Measurements from ENCODE around the gene ZIC4.

ZIC4 gene

DNA sequence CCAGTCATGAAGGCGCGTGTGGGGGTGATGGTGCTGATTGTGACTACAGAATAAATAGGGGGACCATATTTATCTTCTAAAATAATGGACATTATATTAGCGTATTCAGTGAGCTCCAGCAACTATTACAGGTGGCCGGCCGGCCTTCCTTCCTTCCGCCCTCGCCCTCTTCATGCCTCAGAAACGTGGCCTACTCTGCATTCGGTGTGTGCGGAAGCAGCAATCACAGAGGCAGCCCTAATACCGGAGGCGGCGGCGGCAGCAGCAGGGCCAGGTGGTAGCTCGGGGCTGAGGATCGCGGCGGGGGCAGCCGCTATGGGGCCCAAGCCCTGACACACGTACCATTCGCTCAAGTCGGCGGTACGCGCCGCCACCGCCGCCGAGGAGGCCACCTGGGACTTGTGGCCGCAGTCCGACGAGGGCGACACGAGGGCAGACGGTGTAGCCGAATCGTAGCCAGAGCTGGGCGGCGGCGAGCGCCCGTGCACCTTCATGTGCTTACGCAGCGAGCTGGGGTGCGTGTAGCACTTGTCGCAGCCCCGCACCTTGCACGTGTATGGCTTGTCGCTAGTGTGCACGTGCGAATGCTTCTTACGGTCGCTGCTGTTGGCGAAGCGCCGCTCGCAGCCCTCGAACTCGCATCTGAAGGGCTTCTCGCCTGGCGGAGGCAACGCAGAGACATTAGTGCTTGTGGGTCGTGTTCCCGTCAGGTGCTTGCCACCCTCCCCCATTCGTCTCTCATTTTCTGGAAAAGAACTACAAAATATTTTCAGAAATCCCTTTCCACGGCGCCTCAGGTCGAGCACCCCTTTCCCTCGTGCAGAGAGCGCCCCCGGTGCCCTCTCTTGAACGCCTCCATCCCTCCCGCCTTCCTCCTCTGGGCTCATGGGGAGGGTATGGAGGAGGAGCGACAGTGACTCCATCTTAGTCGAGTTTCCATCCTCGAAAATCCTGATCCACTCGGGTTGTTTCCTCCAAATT is 15.5 kb downstream of the ZIC4 start:
- DNase-seq (ENCODE audit: low spot score), result no peak

DNA sequence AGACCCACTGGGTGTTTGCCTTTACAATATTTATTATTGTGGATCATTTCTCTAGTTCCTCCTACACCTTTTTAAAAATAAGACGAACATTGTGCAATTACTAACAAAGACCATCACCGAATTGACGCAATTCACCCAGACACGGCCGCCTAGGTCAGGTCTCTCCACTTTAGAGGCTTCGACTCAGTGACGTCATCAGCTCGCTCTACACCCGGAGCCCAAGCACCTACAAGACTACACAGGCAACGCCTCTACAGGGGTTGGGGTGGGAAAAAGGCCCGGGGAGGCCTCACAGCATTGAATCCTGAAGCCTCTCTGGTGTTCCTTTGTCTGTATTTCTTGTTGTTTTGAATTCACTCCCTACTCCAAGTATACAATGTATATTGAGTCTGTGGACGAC is 16.6 kb downstream of the ZIC4 start:
- DNase-seq (ENCODE audit: low spot score), result no peak

DNA sequence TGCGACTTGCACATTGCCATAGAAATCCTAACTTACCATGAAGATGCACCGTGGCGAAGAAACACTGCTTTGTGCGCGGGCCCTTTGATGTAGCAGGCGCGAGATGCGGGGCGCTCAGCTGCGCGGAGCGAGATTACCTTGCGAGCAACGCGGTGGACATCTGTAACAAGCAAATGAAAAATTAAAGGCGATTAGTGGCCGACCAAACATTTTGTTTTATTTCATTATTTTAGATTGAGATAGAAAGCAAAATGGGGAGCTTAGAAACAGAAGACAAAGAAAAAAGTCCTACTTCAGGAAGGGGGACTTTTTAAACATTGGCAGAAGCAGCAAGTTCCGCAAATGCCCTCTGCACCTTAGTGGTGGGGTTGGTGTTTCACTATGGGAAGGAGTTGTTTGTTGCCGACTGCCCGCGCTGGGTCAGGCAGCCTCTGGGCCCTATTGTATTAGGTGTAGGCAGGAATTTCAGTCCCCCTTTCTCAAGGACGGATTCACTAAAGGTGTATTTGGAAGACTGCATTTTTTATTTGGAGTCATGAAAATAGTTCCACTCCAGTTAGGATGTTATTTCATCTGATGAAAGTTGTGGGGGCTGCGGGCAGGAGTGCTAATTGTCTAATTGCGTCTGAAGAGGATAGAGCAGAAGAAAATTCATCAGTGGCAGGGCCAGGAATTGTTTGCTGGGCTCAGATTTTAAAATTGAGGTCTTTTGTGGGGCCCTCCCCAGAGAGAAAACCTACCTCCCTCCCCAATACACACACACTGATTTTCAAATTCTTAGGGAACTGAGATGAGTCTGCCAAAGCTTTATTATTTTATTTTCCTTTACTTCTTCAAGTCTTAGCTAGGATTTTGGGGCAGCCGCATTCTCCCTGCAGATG is 17.4 kb downstream of the ZIC4 start:
- DNase-seq (ENCODE audit: low spot score), result no peak

DNA sequence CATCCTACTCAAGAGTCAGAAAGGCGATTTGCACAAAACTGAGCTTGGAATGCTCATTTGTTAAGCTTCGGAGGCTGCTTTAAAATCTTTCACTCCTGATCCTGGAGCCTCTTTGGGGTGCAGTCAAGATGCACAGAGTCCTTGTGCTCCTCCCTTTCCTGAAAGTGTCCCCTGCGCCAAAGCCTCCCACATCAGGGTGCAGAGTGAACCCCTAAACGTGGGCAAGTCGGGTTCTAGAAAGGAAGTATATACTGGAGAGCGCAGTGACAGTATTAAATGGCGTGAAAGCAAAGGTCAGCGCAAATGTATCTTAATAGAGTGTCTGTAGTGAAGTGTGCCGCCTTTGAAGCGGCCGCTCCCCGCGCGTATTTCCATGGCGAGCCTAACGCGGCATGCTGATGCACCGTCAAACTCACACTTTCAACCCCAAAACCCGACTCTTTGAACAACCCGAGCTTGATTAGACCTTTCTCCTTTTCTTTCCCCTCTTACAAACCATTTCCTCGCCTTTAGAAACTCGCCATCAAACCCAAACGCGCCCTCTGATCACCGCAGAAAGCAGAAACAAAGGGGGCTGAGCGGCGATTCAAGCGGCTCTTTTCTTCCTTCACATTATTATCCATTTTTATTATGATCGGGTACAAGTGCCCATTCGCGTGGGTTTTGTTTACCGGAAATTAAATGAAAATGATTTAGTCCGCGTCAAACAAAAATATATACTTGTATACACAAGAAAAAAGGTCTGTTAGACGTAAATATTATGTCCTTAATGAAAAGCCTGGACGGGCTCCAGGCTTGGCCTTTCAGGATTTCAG is 18.3 kb downstream of the ZIC4 start:
- no peak for DNase-seq (ENCODE audit: low spot score)

DNA sequence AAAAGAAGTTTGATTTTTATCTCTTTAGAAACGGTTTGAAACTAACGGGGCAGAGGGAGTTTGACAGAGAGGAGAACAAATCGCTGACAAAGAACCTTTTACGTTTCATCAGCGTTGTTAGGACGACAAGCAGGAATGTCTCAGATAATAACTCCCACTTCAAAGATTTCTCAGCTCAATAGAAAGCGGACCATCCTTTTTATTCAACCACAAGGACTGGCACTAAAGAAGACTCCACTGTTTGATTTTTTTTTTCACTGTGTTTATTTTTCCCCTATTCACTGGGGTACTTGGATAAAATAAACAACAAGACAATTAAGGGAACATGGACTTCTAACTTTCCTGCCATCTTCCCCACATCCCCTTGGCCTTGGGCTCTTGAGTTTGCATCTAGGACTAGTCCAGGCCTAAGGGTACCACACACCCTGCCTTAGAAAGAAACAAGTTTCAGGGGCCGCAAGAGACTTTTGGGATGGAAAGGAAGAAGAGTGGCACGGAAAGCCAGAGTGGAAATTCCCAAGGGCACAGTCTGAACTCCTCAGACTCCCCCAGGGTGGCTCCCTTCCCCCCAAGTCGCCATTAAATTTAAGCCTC is 19.0 kb downstream of the ZIC4 start:
- no peak for DNase-seq (ENCODE audit: low spot score)

DNA sequence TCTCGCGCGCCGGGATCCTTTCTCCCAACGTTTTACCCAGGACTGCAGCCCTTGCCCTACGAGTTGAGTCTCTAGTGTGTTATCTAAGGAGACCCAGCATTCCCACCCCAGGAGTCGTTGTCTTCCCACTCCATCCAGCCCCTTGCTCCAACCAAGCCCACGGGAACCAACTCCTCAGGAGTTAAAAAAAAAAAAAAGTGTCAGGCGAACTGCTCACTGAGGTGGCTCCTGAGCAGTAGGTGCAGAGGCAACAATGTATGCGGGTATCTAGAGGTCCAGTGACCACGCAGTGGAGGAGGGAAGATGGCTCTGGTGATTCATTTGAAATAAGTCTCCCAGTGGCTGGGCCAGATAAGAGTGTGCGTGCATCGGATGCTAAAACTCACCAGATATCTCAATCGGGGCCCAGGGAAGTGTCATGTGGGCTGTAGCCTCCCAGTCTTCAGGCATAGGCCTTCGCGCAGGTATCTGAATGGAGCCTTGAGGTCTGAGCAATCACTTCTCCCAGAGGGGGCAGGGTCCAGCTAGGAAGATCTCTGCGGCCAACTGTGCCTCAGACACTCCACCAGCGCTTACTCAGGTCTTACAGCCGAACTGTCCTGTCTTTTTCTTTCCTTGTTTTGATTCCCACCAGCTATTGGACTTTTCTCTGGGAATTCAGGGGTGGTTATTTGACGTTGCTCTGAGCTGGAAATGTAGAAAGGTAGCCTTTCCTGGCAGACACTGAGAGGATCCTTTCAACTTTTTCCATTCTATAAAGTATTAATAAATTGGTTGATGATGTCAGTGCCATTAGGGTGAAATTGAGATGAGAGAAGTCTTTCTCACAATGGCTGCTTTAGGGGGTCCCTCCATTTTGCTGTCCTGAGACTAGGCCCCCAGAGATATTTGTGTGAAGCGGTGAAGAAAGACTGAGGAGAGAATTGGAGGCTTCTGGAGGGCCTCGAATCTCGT is 21.0 kb downstream of the ZIC4 start:
- no peak for DNase-seq (ENCODE audit: low spot score)

DNA sequence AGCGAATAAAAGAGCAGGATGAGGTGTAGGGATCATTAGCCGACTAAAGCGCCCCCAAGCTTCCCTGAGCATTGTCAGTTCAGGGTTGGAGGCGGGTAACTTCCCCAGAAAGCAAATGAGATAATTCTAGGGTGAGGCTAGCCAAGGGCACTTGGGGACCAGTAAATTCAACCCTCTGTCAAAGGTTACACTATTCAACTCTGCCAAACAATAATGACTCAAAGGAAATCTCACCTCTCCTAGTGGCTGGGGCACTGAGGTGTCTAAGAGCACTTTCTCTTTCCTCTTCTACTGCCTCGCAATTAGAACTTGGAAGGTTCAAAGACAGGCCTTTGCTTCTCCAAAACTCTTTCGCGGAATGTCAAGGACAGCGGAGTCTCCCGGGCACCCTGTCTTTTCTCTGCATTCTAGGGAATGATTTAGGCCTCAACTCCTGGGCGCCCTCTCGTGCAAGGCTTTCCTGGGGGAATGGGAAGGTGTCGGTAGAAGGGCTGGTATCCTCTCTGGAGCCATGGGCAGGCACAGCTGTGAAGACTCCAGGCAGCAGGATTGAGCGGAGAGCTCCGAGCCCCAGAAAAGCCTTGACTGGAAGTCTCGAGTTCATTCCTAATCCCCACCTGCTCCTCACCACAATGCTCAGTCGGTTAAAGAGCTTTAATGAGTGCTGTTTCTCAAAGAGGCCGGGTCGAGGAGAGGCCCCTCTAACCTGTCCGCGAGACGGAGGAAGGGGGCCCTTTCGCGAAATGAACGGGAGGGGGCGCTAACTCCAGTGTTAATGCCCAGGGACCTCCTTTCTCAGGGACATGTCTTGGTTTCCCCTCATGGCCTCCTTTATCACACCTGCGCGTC is 21.9 kb downstream of the ZIC4 start:
- DNase-seq (ENCODE audit: low spot score), result peak; percentile 17

DNA sequence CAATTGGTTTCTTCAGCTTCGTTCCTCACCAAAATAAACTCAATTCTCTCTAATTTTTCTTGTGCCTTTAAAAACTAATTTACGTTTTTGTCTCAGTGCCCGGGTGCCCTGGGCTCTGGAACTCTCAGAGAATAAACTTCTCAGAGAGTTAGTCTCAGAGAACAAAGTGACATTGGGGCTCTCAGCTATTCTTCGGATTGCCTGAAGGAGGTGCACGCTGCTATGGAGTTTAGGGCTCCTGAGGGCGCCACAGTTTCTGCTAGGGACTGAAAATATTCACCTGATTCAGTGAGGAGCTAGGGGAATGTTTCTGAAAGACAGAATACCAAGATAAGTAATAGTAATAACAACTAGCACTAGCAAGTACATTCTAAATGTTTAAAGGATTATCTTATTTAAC is 22.7 kb downstream of the ZIC4 start:
- no peak for DNase-seq (ENCODE audit: low spot score)

DNA sequence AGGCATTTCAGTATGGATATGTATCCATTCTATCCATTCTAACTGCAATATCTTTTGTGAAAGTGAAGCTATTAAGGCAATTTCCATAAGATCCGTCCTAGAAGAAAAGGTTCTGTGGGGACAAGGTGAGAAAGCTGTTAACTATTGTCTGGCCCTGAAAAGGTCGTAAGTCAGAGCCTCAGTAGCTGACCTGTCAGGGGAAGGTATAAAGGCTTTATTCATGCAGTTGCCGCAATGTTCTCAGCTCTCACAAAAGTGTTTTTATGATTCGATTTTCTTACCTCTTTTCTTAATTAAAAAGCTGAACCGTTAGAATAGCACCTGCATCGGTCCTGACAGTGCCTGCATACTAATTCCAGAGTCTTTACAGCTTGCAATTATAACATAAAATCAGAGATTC is 24.7 kb downstream of the ZIC4 start:
- DNase-seq (ENCODE audit: low spot score), result no peak

DNA sequence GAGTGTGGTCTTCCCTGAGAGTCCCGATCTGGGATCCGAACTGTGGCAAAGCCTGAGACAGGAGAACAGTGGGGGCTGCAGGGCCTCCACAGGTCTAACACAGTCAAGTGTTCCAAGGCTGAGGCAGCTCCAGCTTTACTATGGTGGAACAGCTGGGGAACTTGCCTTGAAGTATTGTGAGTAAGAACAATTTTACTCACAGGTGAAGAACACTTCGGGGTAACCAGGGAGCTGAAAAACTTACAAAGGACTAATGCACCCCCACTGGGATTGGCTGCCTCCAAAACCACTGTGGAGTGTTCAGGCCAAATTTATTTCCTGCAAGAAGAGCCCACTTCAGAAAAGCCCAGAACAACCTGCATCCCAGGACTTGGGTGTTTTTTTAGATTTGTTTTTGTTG is 25.4 kb downstream of the ZIC4 start:
- no peak for DNase-seq (ENCODE audit: low spot score)

DNA sequence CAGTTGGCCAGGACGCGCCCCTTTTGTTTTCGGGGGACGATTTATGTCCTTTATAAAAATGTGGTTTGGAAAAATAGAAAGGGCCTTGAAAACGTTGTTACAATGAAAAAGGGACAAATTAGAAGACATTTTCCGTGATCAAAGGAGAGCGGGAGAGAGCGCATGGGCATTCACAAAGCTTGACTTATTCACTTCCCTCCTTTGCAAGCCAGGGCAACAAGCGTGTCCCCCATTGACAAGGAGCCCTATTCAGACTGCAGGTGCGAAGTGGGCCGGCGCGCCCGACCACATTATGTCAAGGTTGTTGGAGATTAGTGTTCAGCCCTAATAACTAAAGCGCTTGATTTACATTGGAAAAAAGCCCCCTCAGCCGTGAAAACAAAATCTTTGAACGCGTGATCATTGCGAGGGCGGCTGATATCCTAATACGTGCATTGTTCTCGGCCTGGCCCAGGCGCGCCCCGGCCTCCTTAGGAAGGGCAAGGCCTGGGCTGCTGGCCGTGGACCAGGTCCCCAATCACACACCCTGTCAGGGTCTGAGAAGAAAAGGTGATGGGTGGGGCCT is 25.9 kb downstream of the ZIC4 start:
- DNase-seq (ENCODE audit: low spot score), result no peak

DNA sequence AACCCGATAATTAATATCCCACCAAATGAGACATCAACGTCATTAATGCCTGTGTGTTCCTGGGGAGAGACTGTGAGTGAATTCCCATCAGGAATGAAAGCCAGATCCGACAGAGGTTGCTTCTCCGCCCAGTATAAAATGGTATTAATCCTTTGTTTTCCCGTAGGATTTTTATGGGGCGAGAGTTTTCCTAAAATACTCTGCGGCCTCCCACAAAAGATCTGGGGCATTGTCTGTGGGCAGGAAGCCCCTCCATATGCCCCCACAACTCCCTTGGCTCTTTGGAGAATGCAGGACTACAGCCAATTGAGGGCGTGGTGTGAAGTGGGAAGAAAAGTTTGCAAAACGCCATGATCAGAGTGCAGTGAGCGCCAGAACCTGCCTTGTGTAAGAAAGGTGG is 26.7 kb downstream of the ZIC4 start:
- no peak for DNase-seq (ENCODE audit: low spot score)

DNA sequence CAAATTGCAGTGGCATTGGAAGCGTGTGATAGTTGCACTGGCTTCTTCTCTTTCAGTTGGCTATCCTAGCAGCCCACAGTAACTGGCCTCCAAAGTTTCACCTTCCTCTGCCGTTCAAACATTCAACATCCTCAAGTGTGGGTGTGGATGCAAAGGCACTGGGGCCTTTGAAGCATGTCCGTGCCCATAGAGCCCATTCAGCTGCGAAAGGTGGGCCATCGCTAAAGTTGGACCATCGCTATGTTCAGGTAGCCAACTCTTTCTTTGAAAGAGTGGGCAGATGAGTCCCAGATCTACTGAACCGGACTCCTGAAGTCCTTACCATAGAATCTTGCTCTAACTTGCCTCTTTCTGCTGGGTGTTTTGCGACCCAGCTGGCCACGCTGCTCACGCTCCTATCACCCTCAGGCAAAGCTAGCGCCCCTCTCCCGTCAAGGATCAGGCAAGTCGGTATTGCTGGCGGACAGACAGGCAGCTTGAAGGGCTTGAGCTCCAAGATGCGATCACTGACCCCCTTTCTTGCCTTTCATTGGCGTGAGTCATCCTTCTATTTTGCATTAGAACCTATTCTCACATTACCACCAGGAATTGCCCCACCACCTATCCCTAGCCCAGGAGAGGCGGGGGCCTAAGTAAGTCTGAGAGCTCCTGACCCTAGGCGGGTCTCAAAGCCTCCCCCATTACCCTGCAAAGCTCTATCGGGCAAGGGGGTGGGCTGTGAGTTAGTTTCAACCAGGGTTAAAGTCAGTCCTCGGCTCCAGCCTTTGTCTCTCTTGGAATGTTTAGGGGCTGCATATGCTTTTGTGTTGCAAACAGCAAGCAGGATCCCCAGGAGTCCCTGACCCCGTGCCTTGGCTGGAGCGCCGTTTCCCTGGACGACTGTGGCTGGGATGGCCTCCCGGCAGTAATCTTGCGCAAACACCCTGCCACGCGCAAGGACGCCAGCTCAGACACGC is 28.7 kb downstream of the ZIC4 start:
- DNase-seq (ENCODE audit: low spot score), result no peak

DNA sequence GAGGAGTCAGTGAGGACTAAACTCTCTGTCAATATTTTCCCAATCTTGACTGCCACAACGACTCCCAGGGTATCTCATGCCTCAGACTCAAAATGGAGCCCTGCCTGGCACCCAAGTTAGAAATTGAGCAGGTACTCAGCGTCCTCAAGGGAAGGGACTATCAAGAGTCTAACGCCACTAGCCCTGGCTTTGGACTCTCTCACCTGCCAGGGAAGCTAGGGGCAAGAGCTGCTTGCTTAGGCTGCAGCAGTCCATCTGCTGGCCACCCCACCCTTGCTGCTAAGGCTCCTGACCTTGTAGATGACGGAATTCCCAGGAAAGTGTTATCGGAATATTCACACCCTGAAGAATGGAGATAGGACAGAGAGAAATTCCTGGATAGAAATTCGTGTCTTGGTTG is 33.0 kb downstream of the ZIC4 start:
- no peak for DNase-seq (ENCODE audit: low spot score)

DNA sequence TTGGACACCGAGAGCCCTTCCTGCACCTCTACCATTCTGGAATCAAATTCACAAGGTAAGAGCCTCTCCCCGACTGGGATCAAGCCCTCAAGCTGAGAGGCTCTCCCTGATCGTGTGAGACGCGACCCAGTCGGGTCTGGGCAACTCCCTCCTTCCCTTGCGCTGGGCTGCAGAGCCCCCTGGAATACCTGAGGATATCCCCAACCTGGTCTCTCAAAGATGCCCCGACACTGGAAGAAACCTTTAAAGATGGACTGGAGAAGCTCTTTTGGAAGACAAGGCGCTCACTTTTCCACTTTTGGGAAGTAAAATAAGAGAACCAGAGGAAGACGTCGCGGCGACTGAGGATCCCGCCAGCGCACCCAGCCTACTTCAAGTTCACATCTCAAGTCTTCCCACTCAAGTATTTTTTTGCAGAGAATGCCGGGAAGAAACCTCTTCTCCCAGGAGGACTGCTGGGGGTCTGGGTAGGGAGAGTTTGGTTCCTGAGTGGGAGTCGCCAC is 33.8 kb downstream of the ZIC4 start:
- DNase-seq (ENCODE audit: low spot score), result no peak

DNA sequence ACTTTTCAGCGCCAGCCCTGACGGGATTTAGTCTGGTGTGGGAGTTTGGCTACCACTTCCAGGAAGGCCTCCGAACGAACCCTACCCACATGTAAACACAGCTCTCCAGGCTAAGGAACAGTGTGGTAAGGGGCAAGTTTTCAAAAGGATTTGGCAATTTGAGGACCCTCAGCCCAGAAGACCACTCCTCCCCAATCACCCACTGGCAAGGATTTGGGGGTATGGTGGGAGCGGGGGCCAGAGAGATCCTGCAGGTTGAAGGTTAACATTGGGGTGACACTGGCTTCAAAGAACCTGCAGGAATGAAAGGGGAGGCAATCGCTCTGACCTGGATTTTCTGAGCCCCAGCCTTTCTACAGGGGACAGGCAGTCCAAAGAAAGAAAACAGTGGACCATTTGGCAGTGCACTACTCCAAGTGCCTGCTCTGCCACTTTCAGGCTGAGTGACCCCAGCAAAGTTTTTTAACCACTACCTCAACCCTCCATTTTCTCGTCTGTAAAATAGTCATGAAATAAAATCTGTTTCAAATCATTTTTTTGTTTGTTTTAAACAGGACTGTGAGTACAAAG is 34.5 kb downstream of the ZIC4 start:
- DNase-seq (ENCODE audit: low spot score), result no peak

DNA sequence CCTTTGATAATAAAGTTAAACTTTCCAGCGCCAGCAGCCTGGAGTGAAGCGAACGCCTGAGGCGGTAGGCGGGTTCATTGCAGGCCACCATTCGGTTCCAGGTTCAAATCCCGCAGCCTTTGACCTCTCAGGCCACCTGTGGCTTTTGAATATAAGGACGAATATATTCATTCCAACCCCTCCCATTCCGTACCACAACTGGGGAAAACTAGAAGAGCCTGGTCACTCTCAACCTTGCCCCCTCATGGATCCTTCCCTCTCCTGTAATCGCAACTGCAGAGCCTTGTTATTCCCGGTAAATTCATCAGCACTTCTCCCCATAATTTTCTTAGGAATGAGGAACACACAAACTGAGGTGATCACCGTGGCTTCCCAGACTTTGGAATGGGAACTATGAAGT is 35.2 kb downstream of the ZIC4 start:
- DNase-seq (ENCODE audit: low spot score), result no peak

DNA sequence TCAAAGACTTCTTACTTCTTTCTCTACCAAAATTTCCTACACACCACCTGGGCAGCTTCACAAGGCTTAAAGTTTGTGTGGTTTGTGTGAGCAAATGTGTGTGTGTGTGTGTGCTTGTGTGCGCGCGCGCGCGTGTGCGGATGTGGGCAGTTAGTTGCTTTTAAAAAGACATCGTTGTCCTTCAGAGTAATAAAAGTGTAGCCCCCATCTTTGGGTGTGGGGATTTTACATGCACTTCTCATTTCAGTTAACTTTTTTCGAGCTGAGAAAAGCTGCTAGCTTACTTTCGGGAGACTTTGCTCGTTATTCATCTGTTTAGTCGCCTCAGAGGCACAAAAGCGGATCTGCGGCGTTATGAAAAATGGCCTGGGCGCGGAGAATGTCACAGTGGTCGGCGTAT is 36.0 kb downstream of the ZIC4 start:
- no peak for DNase-seq (ENCODE audit: low spot score)
